Bronchial epithelial cell (primary cell): ENCODE data around the gene BCAR3. TPM values are rescaled to one million over a fixed set of nuclear protein-coding genes. Genes with fewer than 3 reads are reported as not detected.

ENCODE experiments used
- DNase-seq: peaks from one replicate; pipeline ENCODE4 v3.0.0-alpha.2; 2010; ENCODE audit warnings: low read depth
- FAIRE-seq: peaks from 2 replicates; lab custom pipeline; 2011; peaks lifted over from hg19 to GRCh38; lab: Jason Lieb, UNC
- H3K27me3 ChIP-seq: 2 replicates; pipeline ENCODE4 v1.5.1; 2011; ENCODE audit warnings: low read length; ENCODE audit not compliant: control insufficient read depth, insufficient read depth
- H3K36me3 ChIP-seq: 2 replicates; pipeline ENCODE4 v1.5.1; 2011; ENCODE audit warnings: low read length; ENCODE audit not compliant: control insufficient read depth, insufficient read depth
- H3K4me3 ChIP-seq: 2 replicates; pipeline ENCODE4 v1.5.1; 2011; ENCODE audit warnings: mild to moderate bottlenecking, low read depth, low read length, control low read depth
- total RNA-seq: library from RNA; depleted of rRNA; stranded (reverse); fragments of >200 nt; gene quantifications from 2 replicates; pipeline ENCODE4 v1.2.1, GENCODE V29; 2014
- TF ChIP-seq, protein P1 (sequence below): IDR thresholded peaks from 2 replicates; pipeline ENCODE4 v1.5.1; 2011; ENCODE audit warnings: mild to moderate bottlenecking, moderate library complexity, low read length, control low read depth, inconsistent platforms; ENCODE audit not compliant: insufficient read depth, severe bottlenecking

Gene BCAR3
- total RNA-seq, 1 donor from 2014 or later: 69.5 TPM

DNA sequence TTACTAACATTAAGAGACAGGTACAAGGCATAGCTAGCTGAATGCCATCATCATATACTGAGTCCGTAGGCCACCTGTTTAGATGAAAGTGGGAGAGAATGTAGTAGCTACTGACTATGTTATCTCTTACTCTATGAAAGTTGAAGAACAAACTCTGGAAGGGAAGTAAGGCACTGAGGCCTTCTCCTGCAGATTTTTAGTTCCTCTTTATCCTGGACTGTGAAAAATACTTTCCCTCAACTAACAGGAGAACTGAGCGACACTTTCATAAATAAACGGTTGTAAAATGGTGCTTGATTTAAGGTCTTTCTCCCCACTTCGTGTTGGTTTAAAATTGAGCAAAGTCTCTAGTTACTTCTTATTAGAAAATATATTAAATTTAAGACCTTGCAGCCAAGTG lies 131.8 kb downstream of the BCAR3 start:
- Histone ChIP-seq H3K4me3 (no peak overlapping the region), H3K36me3 (peaks cover 10% of the 10 kb centered on the region), H3K27me3 (no peaks in the 10 kb centered on the region)
- TF ChIP-seq, protein P1, sequence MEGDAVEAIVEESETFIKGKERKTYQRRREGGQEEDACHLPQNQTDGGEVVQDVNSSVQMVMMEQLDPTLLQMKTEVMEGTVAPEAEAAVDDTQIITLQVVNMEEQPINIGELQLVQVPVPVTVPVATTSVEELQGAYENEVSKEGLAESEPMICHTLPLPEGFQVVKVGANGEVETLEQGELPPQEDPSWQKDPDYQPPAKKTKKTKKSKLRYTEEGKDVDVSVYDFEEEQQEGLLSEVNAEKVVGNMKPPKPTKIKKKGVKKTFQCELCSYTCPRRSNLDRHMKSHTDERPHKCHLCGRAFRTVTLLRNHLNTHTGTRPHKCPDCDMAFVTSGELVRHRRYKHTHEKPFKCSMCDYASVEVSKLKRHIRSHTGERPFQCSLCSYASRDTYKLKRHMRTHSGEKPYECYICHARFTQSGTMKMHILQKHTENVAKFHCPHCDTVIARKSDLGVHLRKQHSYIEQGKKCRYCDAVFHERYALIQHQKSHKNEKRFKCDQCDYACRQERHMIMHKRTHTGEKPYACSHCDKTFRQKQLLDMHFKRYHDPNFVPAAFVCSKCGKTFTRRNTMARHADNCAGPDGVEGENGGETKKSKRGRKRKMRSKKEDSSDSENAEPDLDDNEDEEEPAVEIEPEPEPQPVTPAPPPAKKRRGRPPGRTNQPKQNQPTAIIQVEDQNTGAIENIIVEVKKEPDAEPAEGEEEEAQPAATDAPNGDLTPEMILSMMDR: no peak
- FAIRE-seq (no peak), DNase-seq (no peak)

DNA sequence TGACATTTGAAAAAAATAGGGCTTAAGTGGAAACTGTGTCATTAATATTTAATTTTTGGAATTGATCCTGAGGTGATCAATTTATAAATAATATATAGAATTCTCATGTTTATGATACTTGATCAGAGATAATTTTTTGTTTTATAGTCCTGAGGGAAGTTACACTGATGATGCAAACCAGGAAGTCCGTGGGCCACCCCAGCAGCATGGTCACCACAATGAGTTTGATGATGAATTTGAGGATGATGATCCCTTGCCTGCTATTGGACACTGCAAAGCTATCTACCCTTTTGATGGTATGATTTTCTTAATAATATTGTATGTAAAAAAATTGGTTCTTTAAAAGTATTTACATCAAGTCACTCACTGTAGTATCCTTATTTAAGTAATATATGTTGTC lies 132.5 kb downstream of the BCAR3 start:
- TF ChIP-seq, protein P1: no peak

DNA sequence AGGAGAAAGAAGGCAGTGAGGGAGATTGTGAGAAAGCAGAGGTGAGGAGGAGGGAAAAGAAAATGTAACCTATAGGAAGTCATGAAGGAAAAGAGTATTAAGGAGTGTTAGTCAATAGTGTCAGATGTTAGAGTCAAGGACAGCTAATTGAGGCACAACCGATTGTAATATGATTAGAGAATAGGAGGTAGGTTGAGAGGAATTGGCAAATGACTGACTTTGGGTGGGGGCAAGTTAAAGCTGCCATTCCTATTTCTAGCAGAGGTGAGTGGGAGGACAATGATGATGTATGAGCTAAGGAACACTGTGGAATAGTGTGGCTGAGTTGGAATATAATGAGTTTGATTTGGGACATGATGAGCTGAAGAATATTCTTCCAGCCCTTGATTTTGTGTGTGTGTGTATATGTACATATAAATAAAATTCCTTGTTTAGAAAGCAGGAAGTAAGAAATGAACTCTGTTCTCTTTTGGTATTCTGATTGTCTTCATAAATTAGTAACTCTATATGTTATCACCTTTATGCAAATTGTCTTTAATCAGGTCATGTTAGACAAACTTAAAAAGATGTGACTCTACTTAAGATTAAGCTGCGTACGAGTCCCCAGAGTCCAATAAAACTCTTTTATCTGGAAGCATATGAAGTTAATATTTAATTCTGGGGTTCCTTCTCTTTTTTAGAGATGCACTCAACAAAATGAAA lies 135.3 kb downstream of the BCAR3 start:
- DNase-seq: no peak
- no peaks in the 10 kb centered on the region for H3K27me3 ChIP-seq
- peaks cover 8% of the 10 kb centered on the region for H3K36me3 ChIP-seq
- no peak overlapping the region for H3K4me3 ChIP-seq
- no peak for FAIRE-seq
- TF ChIP-seq, protein P1: no peak

More for the DNA sequence above, 132.5 kb downstream of the BCAR3 start:
- FAIRE-seq (no peak), DNase-seq (no peak)
- H3K4me3 ChIP-seq: no peak overlapping the region
- H3K36me3 ChIP-seq: peaks cover 10% of the 10 kb centered on the region
- H3K27me3 ChIP-seq: no peaks in the 10 kb centered on the region

DNA sequence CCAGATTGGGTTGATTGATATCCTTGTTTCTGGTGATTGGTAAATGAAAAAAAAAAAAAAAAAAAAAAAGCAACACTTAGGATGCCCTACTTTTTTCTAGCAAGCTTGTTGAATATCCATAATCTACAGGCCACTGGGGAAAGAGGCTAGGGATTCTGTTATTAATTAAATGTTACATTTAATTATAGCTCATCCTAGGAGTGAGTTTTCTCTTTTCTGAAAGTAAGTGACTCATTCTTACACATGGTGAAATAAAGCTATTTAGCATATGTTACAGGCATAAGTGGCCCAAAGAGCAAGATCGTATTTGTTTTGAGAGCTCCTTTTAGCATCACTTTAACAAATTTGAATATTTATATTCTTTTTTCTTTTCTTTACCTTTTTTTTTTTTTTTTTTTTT lies 139.2 kb downstream of the BCAR3 start:
- H3K27me3 ChIP-seq: no peaks in the 10 kb centered on the region
- H3K4me3 ChIP-seq: no peak overlapping the region
- DNase-seq (no peak), FAIRE-seq (no peak)
- H3K36me3 ChIP-seq: peaks cover 1% of the 10 kb centered on the region
- TF ChIP-seq, protein P1: no peak

DNA sequence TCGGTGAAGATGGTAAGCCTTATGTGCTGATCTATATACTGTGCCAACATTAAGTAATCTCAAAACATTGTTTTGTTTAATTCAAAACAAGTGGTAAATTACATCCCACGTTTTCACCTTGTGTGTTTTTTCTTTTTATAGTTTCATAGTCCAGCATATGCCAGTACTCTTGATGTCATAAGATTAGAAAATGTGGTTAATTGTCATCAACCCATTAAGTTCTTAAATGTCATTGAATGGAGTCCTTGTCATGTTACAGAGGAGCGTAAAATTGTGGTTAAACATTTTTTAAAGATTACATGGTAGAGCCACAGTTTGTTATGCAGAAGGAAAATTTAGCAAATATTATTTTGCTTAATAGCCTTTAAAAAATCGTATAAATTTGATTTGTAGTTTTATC lies 140.6 kb downstream of the BCAR3 start:
- Histone ChIP-seq H3K4me3 (no peak overlapping the region), H3K36me3 (no peaks in the 10 kb centered on the region), H3K27me3 (no peaks in the 10 kb centered on the region)
- FAIRE-seq (no peak), DNase-seq (no peak)
- TF ChIP-seq, protein P1: no peak

DNA sequence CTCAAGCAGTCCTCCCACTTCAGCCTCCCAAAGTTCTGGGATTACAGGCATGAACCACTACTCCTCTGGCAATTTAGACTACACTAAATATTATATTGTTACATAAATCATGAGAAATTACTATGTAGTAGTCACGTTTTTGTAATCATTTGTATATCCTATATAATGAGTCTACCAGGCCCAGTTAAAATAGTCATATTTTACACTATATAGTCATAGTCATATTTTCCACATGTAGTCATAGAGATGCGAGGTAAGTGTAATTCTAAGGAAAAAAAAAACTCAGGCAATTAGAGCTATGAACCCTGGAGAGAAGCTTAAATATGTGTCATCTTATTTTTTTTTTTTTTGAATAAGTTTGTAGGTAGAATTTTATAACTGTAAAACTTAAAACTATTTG lies 143.7 kb downstream of the BCAR3 start:
- TF ChIP-seq, protein P1: no peak
- Histone ChIP-seq H3K4me3 (no peak overlapping the region), H3K27me3 (no peaks in the 10 kb centered on the region), H3K36me3 (peaks cover 2% of the 10 kb centered on the region)
- DNase-seq: no peak
- no peak for FAIRE-seq
